Upper lobe of right lung (tissue), 1 donor: ENCODE data around the gene PIK3R5. TPM values are rescaled to one million over a fixed set of nuclear protein-coding genes. Genes with fewer than 3 reads are reported as not detected.

Experiments
- ATAC-seq: fragments of 200-7000 bp; cut with Tn5 transposase; one replicate; pipeline ENCODE4 v1.9.1; 2020; ENCODE audit warnings: mild to moderate bottlenecking, moderate library complexity
- DNase-seq: peaks from one replicate; pipeline ENCODE4 v3.0.0-alpha.2; 2020
- H3K27ac ChIP-seq: fragments of 200-600 bp; one replicate; pipeline ENCODE4 v1.8.0; 2022
- H3K27me3 ChIP-seq: fragments of 200-600 bp; one replicate; pipeline ENCODE4 v1.8.0; 2022; ENCODE audit warnings: mild to moderate bottlenecking
- H3K36me3 ChIP-seq: fragments of 200-600 bp; one replicate; pipeline ENCODE4 v1.8.0; 2022
- H3K4me1 ChIP-seq: fragments of 200-600 bp; one replicate; pipeline ENCODE4 v1.8.0; 2022
- H3K4me3 ChIP-seq: fragments of 200-600 bp; one replicate; pipeline ENCODE4 v1.8.0; 2022; ENCODE audit warnings: mild to moderate bottlenecking
- H3K9me3 ChIP-seq: fragments of 200-600 bp; one replicate; pipeline ENCODE4 v1.8.0; 2022
- intact Hi-C: fragments of 100-400 bp; cut with DNase I; formaldehyde crosslinking; loops from one replicate; pipeline ENCODE4 v1.11.0; 2022
- total RNA-seq: library from RNA; stranded (reverse); fragmentation: NEBNext Ultra II Directional; extraction: Animal tissue kit (Norgen Biotek cat#: 25700); gene quantifications from one replicate; pipeline ENCODE4 v1.2.1, GENCODE V29; 2021
- TF ChIP-seq, protein P1 (sequence below): fragments of 200-600 bp; IDR thresholded peaks from one replicate; pipeline ENCODE4 v1.8.0; 2022; ENCODE audit warnings: antibody characterized with exemption
- donor health status: DM: no; HTN: yes; CAD: no; lungs with severe emphysema.

PIK3R5 gene
- total RNA-seq, 1 donor from 2014 or later: 37.7 TPM

DNA sequence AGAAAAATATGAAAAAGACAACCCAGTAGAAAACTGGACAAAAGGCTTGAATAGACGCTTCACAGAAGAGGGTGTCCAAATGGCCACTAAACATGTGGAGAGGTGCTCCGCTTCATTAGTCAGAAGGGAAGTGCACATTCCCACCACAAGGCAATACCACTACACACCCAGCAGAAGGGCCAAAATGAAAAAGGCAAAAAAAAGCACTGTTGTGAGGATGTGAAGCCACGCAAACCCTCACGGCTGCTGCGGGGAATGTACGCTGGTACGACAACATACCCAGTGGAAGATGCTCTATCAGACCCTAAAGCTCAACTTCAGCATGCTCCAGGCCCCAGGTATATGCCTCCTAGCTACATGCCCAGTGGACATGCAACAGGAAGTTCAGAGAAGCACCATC, 17.0 kb downstream of the PIK3R5 start:
- H3K27ac ChIP-seq: no peak overlapping the region
- H3K4me3 ChIP-seq: no peak overlapping the region
- DNase-seq (no peak), ATAC-seq (no peak)
- H3K4me1 ChIP-seq: peaks cover 4% of the 10 kb centered on the region
- no peaks in the 10 kb centered on the region for H3K36me3 ChIP-seq
- no peaks in the 10 kb centered on the region for H3K27me3 ChIP-seq
- intact Hi-C loops: no loop called here
- TF ChIP-seq, protein P1, sequence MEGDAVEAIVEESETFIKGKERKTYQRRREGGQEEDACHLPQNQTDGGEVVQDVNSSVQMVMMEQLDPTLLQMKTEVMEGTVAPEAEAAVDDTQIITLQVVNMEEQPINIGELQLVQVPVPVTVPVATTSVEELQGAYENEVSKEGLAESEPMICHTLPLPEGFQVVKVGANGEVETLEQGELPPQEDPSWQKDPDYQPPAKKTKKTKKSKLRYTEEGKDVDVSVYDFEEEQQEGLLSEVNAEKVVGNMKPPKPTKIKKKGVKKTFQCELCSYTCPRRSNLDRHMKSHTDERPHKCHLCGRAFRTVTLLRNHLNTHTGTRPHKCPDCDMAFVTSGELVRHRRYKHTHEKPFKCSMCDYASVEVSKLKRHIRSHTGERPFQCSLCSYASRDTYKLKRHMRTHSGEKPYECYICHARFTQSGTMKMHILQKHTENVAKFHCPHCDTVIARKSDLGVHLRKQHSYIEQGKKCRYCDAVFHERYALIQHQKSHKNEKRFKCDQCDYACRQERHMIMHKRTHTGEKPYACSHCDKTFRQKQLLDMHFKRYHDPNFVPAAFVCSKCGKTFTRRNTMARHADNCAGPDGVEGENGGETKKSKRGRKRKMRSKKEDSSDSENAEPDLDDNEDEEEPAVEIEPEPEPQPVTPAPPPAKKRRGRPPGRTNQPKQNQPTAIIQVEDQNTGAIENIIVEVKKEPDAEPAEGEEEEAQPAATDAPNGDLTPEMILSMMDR: no peak
- no peaks in the 10 kb centered on the region for H3K9me3 ChIP-seq

DNA sequence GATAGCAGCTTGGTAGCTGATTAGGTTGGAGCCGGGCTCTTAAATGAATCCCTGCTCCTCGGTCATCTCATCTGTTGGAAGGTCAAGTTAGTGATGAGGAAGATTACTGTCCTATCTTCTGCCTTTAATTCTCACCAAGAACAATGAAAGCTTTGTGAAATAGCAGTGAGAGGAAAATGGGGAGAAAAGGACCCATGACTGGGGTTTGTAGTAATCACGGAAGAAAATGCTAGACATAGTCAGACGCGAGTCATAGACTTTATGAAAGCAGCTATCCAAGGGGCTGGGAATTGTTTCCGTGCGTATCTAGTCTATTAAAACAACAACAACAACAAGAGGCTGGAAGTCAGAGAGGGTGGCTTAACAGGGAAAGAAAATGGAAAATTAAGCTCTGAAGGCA, 18.3 kb downstream of the PIK3R5 start:
- Histone ChIP-seq H3K9me3 (no peaks in the 10 kb centered on the region), H3K4me1 (peaks cover 4% of the 10 kb centered on the region), H3K4me3 (no peak overlapping the region), H3K27ac (no peak overlapping the region), H3K27me3 (no peaks in the 10 kb centered on the region), H3K36me3 (no peaks in the 10 kb centered on the region)
- intact Hi-C loops: no loop called here
- DNase-seq (no peak), ATAC-seq (no peak)
- TF ChIP-seq, protein P1: no peak

DNA sequence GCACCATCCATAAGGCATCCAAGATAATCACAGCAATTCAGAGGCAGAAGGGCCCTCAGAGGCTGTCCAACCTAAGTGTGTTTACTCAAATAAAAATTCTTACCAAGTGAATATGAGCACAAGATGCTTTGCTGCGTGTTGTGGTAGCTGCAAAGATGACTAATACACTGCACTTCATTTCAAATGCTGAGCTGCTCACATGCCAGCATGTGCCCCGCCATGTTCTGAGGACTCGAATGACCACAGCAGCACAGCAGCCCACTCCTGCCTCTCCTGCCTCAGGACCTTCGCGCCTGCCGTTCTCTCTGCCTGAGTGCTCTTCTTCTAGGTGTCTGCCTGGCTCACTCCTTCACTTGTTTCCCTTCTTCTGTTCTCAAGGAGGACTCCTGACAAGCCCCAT, 19.0 kb downstream of the PIK3R5 start:
- peaks cover 2% of the 10 kb centered on the region for H3K4me1 ChIP-seq
- ATAC-seq (no peak), DNase-seq (no peak)
- no peak overlapping the region for H3K27ac ChIP-seq
- H3K27me3 ChIP-seq: no peaks in the 10 kb centered on the region
- no peak overlapping the region for H3K4me3 ChIP-seq
- TF ChIP-seq, protein P1: no peak
- no peaks in the 10 kb centered on the region for H3K36me3 ChIP-seq
- intact Hi-C loops: no loop called here
- no peaks in the 10 kb centered on the region for H3K9me3 ChIP-seq

DNA sequence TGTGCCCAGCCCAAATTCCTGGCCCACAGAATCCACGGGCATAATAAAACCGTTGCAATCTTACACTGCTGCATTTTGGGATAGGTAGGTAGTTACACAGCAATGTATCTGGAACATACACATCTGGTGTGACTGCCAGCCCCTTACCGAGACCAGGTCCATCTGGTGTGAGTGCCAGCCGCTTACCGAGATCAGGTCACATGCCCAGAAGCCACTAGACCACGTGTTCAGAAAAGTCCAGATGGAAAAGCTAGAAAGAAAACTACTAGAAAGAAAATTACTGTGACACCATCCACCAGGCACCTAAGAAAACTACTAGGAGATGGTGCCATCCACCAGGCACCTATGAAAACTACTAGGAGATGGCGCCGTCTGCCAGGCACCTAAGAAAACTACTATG, 19.4 kb downstream of the PIK3R5 start:
- Histone ChIP-seq H3K4me1 (no peaks in the 10 kb centered on the region), H3K9me3 (no peaks in the 10 kb centered on the region), H3K27me3 (no peaks in the 10 kb centered on the region), H3K27ac (no peak overlapping the region), H3K36me3 (no peaks in the 10 kb centered on the region), H3K4me3 (no peak overlapping the region)
- TF ChIP-seq, protein P1: no peak
- intact Hi-C loops: no loop called here
- DNase-seq: no peak
- no peak for ATAC-seq

DNA sequence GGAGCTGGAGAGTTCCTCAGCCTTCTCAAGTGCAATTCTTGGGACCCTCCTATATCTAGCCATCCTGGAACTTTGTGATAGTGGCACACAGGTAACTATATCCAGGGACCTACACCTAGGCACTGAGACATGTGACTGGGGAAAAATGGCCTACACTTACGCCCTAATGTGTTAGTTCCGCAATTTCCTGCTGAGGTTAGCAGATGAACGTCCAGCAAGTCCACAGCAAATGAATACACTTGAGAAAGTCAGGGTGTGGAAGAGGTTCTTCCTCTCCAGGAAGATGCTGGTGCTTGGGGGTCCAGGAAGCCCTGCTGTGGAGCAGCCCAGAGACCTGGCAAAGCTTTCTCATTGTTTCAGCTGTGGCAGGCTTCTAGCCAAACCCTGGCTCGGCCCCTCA, 20.8 kb downstream of the PIK3R5 start:
- Histone ChIP-seq H3K27ac (peak overlapping the region; percentile 17), H3K27me3 (no peaks in the 10 kb centered on the region), H3K36me3 (no peaks in the 10 kb centered on the region), H3K9me3 (no peaks in the 10 kb centered on the region), H3K4me1 (no peaks in the 10 kb centered on the region), H3K4me3 (no peak overlapping the region)
- ATAC-seq: peak; percentile 63
- TF ChIP-seq, protein P1: no peak
- intact Hi-C loops: no loop called here
- DNase-seq: no peak

DNA sequence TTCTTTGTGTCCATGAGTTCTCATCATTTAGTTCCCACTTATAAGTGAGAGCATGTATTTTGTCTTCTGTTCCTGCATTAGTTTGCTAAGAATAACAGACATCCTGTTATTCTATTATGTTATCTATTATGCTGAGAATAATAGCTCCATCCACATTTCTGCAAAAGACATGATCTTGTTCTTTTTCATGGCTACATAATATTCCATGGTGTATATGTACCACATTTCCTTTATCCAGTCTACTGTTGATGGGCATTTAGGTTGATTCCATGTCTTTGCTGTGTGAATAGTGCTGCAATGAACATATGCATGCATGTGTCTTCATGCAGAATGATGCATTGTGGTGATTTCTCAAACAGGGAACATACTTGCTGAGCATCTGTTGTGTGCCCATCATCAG, 21.4 kb downstream of the PIK3R5 start:
- intact Hi-C loops: no loop called here
- no peak for ATAC-seq
- H3K36me3 ChIP-seq: no peaks in the 10 kb centered on the region
- DNase-seq: no peak
- TF ChIP-seq, protein P1: no peak
- no peaks in the 10 kb centered on the region for H3K4me1 ChIP-seq
- no peak overlapping the region for H3K27ac ChIP-seq
- no peaks in the 10 kb centered on the region for H3K9me3 ChIP-seq
- H3K27me3 ChIP-seq: no peaks in the 10 kb centered on the region
- H3K4me3 ChIP-seq: no peak overlapping the region
